Embryonic facial prominence (tissue), 1 donor: ENCODE data around the gene FNBP1L.

ENCODE experiments used
- DNase-seq: peaks from one replicate; pipeline ENCODE4 v3.0.0-alpha.2; 2016; ENCODE audit errors: extremely low spot score

FNBP1L gene

DNA sequence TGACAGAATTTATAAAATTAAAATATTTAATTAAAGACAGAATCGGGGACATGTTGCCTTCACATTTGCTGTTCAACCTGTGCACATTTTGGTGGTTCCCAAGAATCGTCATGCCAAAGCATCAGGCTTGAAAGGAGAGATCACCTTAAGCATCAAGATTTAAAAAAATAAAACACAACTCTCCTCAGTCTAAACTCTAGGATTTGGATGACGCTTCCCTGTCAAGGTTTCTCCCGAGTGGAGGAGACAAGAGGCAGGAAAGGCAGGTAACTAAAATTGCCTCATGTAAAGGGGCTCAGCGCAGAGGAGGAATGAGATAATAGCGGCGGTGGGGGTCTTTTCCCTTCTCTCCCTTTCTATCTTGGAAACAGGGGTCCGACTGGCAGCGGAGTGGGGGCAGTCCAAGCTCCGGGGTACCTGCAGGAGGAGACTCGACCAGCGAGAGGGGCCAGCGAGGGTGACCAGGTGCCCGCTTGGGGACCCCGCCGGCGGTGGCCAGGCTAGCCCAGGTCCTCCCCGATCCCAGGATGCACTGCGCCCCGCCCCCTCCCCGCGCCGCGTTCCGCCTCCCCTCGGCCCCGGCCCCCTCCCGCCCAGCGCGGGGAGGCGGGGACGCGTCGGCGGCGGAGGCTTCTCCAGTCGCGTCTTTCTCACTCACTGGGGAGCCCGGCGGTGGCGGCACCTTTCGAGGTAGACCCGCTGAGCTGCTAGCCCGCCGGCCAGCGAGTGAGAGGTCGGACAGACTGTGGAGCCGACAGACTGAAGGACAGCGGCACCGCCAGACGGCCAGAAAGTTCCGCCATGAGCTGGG, at the start of gene FNBP1L:
FNBP1L (plus strand) TSS at position 638 of the 811 bp plus-strand sequence; CDS start at position 802, 164 bp downstream.
- DNase-seq = peak; percentile 59

GRCh38 chr1:93399781-93400180, 48.1 kb upstream of the FNBP1L start:
- DNase-seq = no peak

GRCh38 chr1:93408203-93408602, 39.7 kb upstream of the FNBP1L start:
- DNase-seq = no peak

DNA sequence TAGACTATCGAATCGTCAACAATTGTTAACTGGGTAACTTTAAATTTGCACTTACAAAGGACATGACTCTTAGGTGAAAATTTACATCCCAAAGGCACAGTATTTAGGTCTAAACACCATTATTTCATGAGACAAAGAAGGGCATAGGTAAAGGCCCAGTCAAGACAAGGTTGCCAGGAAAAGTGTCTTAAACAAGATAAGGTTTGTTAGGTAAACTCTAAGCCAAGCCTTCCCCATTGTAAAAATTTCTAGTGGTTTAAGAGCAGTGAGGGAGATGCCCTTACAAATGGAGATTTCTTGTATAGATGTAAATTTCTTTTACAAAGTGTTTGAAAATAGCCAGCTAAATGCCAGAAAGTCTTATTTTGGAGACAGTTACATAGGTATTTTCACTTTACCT, 36.9 kb upstream of the FNBP1L start:
- no peak for DNase-seq

DNA sequence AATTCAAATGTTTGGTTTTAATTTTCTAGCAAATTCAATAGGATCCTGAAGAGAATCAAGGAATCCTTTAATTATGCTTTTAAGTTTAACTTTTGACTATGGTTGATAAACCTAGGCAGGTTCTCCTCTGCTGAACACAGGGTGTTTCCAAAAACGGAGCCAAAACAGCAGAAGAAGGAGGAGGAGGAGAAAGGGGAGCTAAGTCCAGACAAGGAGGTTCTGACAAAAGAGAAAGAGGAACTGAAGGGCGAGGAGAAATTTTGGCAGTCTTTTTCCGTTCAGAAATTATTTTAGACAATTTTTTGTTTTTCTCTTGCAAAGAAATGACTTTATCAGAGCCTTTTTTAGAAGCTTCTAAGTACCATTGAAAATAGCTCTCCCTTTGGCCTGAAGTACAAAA, 33.2 kb upstream of the FNBP1L start:
- DNase-seq = no peak

GRCh38 chr1:93415296-93415695, 32.6 kb upstream of the FNBP1L start:
- DNase-seq = no peak

DNA sequence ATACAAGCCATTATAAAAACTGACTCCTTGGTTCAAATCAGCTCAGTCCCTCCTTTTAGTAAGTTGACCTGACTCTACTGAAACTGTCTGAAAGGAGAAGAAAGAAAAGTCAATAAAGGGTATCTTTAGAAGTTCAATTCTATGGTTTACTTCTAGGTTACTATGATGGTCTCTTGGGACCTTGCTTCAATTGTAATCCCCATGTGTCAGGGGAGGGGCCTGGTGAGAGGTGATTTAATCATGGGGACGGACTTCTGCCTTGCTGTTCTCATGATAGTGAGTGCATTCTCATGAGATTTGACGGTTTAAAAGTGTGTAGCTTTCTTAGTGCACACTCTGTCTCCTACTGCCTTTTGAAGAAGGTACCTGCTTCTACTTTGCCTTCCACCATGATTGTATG, 31.7 kb upstream of the FNBP1L start:
- no peak for DNase-seq

GRCh38 chr1:93419344-93419743, 28.6 kb upstream of the FNBP1L start:
- no peak for DNase-seq

- DNase-seq = no peak
Measured at GRCh38 chr1:93420400-93420799, 27.5 kb upstream of the FNBP1L start.

DNA sequence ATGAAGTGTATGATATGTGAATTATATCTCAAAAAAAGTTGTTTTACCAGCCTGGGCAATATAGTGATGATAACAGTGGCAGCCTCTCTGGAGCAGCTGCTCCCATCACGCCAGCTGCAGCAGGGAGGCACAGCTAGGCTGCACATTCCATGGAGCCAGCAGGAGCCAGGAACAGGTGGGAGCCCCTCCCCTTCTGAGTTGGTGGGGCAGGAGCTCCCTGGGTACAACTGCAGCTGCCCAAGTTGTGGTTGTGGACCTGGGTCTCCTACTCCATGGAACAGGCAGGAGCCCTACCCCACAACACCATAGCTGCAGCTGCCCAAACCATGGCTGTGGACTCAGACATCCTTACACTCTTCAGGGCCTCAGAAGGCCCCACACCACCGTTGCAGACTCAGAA, 21.7 kb upstream of the FNBP1L start:
- DNase-seq = no peak

DNA sequence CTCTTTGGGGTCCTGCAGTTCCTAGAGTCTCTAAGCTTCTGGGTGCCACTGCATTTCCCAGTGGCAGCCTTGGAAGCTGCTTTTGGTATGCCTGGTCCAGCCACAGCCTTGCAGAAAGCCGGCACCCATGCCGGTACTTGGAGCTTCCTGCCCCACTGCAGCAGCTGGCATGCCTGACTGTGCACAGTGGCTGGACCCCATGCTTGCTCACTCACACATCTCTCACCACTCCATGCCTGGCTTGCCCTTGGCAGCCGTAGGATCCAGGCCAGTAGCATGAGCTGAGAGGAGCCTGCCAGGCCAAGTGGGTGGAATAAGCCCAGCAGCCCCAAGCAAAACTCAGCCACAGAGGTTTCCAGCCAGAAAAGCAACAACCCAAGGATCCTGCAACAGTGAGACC, 20.3 kb upstream of the FNBP1L start:
- no peak for DNase-seq

- DNase-seq = no peak
Measured at GRCh38 chr1:93433407-93433961, 14.4 kb upstream of the FNBP1L start.

- DNase-seq = no peak
Measured at GRCh38 chr1:93434088-93434487, 13.8 kb upstream of the FNBP1L start.

DNA sequence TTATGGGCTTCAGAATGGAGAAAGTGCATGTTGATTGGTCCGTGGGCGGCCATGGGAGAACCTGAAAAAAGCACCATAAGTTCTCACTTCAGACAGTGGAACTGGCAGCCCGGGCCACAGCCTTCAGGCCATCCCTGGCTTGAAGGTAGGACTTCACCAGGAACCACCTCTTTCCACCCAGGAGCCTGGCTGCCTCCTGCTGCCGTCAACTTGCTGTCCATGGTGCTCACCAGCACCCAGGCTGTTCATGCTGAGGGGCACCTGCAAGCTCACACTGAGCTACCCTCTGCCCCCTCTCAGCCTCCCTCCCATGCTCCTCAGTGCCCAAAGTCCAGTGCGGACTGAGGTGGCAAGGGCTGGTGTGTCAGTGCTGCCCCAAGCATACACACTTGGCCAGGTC, 12.9 kb upstream of the FNBP1L start:
- DNase-seq = no peak

DNA sequence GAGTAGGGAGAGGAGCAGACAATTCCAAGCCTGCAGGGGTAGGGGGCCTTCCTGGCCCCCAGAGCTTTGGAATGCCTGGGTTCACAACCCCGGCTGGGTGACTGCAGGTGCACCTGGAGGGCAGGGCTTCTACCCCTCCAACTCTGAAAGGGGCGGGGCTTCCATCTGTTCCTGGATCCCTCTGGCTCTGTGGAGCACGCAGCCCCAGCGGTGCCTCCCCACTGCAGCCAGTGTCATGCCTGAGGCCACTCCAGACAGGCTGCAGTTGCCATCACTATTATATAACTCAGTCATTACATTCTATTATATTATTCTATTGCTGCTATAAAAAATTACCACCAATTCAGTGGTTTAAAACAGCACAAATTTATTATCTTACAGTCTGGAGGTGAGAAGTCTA, 12.5 kb upstream of the FNBP1L start:
- no peak for DNase-seq

DNA sequence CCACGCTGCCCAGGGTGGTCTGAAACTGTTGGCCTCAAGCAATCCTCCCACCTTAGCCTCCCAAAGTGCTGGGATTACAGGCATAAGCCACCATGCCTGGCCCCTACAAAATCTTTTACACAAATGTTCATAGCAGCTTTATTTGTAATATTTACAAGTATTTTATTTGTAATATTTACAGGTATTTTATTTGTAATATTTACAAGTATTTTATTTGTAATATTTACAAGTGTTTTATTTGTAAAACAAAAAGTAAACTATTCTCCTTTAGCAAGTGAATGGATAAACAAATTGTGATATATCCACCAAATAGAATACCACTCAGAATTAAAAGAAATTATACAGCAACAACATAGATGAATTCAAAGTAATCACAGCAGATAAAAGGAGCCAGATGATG, 11.4 kb upstream of the FNBP1L start:
- no peak for DNase-seq

DNA sequence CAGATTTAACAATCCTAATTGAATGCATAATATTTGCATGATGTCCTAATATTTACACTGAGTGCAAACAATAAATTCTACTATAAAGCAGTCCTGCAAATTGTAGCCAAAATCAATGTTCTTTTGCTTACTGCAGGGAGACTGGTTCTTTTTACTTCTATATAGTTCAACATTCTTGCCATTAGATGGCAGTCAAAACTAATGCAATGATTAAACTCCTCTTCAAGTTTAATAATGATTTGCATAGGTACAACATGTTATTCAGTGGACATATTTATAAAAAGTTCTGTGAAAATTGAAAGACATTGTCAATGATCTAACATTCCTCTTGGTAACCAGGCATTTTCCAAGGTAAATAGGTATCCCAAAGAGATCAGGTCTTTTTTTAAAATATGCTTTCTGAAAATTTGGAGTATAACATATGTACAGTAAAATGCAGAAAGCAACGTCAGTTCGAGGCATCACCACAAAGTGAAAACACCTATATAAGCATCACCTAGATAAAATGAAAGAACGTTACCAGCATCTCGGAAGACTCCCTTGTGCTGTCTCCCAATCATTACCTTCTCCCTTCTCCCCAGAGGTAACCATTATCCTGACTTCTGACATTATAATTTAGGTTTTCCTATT, 9.8 kb upstream of the FNBP1L start:
- peak; percentile 21 for DNase-seq

GRCh38 chr1:93438716-93439115, 9.2 kb upstream of the FNBP1L start:
- no peak for DNase-seq

GRCh38 chr1:93440272-93440671, 7.6 kb upstream of the FNBP1L start:
- DNase-seq = no peak

DNA sequence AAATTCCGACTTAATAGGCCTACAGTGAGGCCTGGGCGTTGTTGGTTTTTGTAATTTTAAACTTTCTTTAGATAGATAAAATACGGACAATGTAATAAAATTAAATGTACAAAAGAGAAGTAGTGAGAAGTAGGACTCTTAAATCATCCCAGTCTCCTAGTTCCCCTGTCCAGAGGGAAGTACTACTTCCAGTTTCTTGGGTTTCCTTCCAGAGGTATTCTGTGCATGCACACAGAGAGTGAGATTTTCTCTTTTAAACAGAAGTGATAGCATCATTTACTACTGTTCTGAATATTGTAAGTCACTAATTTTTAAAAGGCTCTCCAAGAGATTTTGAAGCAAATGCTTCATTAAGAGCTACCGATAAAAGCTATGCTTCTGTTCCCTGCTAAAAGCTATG, 7.2 kb upstream of the FNBP1L start:
- no peak for DNase-seq

DNA sequence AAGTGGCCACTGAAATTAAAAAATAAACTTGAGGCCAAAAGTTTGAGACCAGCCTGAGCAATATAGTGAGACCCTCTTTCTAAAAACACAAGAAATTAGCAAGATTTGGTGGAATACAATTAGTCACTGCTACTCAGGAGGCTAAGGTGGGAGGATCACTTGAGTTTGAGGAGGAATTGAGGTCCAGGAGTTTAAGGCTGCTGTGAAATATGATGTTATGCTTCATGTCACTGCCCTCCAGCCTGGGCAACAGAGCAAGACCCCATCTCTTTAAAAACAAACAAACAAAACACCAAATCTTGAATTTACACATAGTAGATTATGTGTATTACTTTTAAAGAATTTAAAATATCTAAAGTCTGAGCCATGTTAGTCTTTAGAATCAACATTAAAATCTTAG, 6.3 kb upstream of the FNBP1L start:
- DNase-seq = no peak

DNA sequence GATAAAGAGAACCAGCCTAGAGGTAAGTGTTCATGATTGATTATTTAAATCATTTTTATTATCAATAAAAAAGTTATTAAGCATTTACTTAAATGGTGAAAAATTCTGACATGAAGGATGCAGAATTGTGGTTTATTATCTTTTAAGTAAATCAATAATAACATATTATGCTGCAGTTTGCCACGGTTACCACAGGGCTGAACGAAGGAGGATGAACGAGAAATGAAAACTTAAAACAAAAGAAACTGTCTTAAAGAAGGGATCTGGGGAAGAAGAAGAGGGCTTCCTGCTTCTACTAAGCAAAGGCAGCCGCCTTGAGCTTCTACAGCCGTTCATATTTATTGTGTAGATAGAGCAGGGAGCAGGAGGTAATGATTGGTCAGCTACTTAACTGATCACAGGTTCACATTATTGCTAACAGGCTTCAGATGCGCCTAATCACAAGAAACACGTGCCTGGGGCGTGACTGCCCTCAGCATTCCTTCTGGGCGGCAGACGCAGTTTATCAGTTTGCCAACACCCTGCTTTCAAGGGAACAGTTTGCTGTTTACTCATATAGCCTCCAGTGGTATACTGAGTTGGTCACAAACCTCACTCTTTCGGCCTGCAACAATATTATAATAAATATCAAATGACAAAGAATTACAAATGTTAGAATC, 5.8 kb upstream of the FNBP1L start:
- DNase-seq = no peak

DNA sequence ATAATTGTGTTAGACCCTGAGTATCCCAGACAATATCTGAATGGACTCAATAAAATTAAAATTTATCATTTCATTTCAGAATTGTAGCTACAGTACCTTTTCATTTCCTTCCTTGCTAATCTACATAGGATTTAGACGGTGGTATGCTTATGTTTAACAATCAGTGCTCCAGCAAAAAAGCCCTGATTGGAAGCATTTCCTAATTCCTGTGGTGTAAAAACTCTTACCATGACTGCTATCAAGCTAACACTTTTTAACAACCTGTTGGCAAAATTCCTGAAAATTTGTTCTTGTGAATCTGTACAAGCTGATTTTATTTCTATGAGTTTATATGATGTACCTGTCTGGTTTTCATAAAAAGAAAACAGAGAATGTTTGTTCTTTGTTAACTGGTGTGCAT, 5.2 kb upstream of the FNBP1L start:
- DNase-seq = no peak
